Measurements from ENCODE around the gene CLDN17.

Gene CLDN17

GRCh38 chr21:30166705-30167104 is at the start of gene CLDN17:
Gene CLDN17 (minus strand): TSS chr21:30166805. CDS start chr21:30166617, 188 bp downstream.
- DNase-seq (ENCODE audit: low read depth): no peak

- no peak for DNase-seq (ENCODE audit: low read depth)
These were observed 49.6 kb upstream of the CLDN17 start, which contains the start of gene CLDN8 for GRCh38 chr21:30216041-30216723. Gene CLDN8 (minus strand): TSS chr21:30216097. CDS start chr21:30215925, 172 bp downstream.

- no peak for DNase-seq (ENCODE audit: low read depth)
These were observed 44.5 kb upstream of the CLDN17 start for GRCh38 chr21:30211071-30211470.

GRCh38 chr21:30209601-30210000 is 43.0 kb upstream of the CLDN17 start:
- DNase-seq (ENCODE audit: low read depth): no peak

- no peak for DNase-seq (ENCODE audit: low read depth)
These were observed 40.6 kb upstream of the CLDN17 start for GRCh38 chr21:30207252-30207579.

GRCh38 chr21:30206551-30207251 is 40.1 kb upstream of the CLDN17 start:
- DNase-seq (ENCODE audit: low read depth): no peak

GRCh38 chr21:30200000-30200399 is 33.4 kb upstream of the CLDN17 start:
- DNase-seq (ENCODE audit: low read depth): no peak

- no peak for DNase-seq (ENCODE audit: low read depth)
These were observed 28.2 kb upstream of the CLDN17 start for GRCh38 chr21:30194701-30195299.

GRCh38 chr21:30193201-30193600 is 26.6 kb upstream of the CLDN17 start:
- no peak for DNase-seq (ENCODE audit: low read depth)

- DNase-seq (ENCODE audit: low read depth): no peak
These were observed 23.9 kb upstream of the CLDN17 start for GRCh38 chr21:30190554-30190953.

GRCh38 chr21:30189773-30190172 is 23.2 kb upstream of the CLDN17 start:
- no peak for DNase-seq (ENCODE audit: low read depth)

GRCh38 chr21:30186242-30186641 is 19.6 kb upstream of the CLDN17 start:
- no peak for DNase-seq (ENCODE audit: low read depth)

GRCh38 chr21:30168086-30168485 is 1.5 kb upstream of the CLDN17 start:
- DNase-seq (ENCODE audit: low read depth): no peak

- no peak for DNase-seq (ENCODE audit: low read depth)
These were observed 434 bp downstream of the CLDN17 start for GRCh38 chr21:30166171-30166570.

GRCh38 chr21:30164796-30165195 is 1.8 kb downstream of the CLDN17 start:
- no peak for DNase-seq (ENCODE audit: low read depth)

- no peak for DNase-seq (ENCODE audit: low read depth)
These were observed 12.8 kb downstream of the CLDN17 start for GRCh38 chr21:30153697-30154340.

- DNase-seq (ENCODE audit: low read depth): no peak
These were observed 13.8 kb downstream of the CLDN17 start for GRCh38 chr21:30152792-30153191.

- no peak for DNase-seq (ENCODE audit: low read depth)
These were observed 17.7 kb downstream of the CLDN17 start for GRCh38 chr21:30148906-30149305.

GRCh38 chr21:30146558-30147282 is 19.9 kb downstream of the CLDN17 start:
- no peak for DNase-seq (ENCODE audit: low read depth)

- no peak for DNase-seq (ENCODE audit: low read depth)
These were observed 28.1 kb downstream of the CLDN17 start for GRCh38 chr21:30138483-30138882.

GRCh38 chr21:30129246-30129645 is 37.4 kb downstream of the CLDN17 start:
- DNase-seq (ENCODE audit: low read depth): no peak

GRCh38 chr21:30126576-30126975 is 40.0 kb downstream of the CLDN17 start:
- no peak for DNase-seq (ENCODE audit: low read depth)

Measured in stimulated activated CD8-positive, alpha-beta memory T cell treated with anti-CD3 and anti-CD28 coated beads, Interleukin-15, amount 100 ng/mL, for 24 hours (primary cell).